Neural cell (in vitro differentiated cells): ENCODE data around the gene CACNA1C. TPM values are rescaled to one million over a fixed set of nuclear protein-coding genes. Genes with fewer than 3 reads are reported as not detected.

Experiments
- H2AFZ ChIP-seq: fragments of 200-600, 300-800 bp; sonication (generic), shearing (Covaris generic); 2 replicates; pipeline ENCODE4 v1.6.0; 2014; ENCODE audit warnings: low read depth, mild to moderate bottlenecking, antibody characterized with exemption, low read length, moderate library complexity
- H3F3A ChIP-seq: fragments of 200-600 bp; shearing (Covaris generic); 2 replicates; pipeline ENCODE4 v1.6.1; 2016; ENCODE audit warnings: mild to moderate bottlenecking, moderate library complexity, mixed read lengths, antibody characterized with exemption, low read length; ENCODE audit not compliant: insufficient read depth, poor library complexity, severe bottlenecking
- H3K27ac ChIP-seq: fragments of 200-600, 300-800 bp; sonication (generic), shearing (Covaris generic); 2 replicates; pipeline ENCODE4 v1.5.1; 2014; ENCODE audit warnings: mild to moderate bottlenecking, low read length, moderate library complexity
- H3K27me3 ChIP-seq: fragments of 300-800, 200-600 bp; sonication (generic), shearing (Covaris generic); 2 replicates; pipeline ENCODE4 v1.6.0; 2014; ENCODE audit warnings: mild to moderate bottlenecking, low read depth, low read length, moderate library complexity; ENCODE audit not compliant: insufficient read depth
- H3K36me3 ChIP-seq: fragments of 300-800, 200-600 bp; sonication (generic), shearing (Covaris generic); 2 replicates; pipeline ENCODE4 v1.5.1; 2014; ENCODE audit warnings: mild to moderate bottlenecking, antibody characterized with exemption, low read length, moderate library complexity; ENCODE audit not compliant: insufficient read depth
- H3K4me2 ChIP-seq: fragments of 300-800, 200-600 bp; sonication (generic), shearing (Covaris generic); 2 replicates; pipeline ENCODE4 v1.6.0; 2014; ENCODE audit warnings: mild to moderate bottlenecking, low read length
- H3K4me3 ChIP-seq: fragments of 300-800, 200-600 bp; sonication (generic), shearing (Covaris generic); 2 replicates; pipeline ENCODE4 v1.5.1; 2014; ENCODE audit warnings: mild to moderate bottlenecking, low read length, moderate library complexity
- H3K79me2 ChIP-seq: fragments of 200-600 bp; shearing (Covaris generic); replicated peaks from 2 replicates; pipeline ENCODE4 v1.6.0; 2014; ENCODE audit warnings: mild to moderate bottlenecking, low read length, moderate library complexity; ENCODE audit not compliant: insufficient read depth
- H3K9ac ChIP-seq: fragments of 300-800, 200-600 bp; sonication (generic), shearing (Covaris generic); 2 replicates; pipeline ENCODE4 v1.6.1; 2016; ENCODE audit warnings: mild to moderate bottlenecking, low read length, mixed read lengths
- H3K9me2 ChIP-seq: fragments of 200-600 bp; shearing (Covaris generic); 2 replicates; pipeline ENCODE4 v1.6.1; 2016; ENCODE audit warnings: mild to moderate bottlenecking, low read length, mixed read lengths; ENCODE audit not compliant: insufficient read depth
- H3K9me3 ChIP-seq: fragments of 200-600, 300-800 bp; sonication (generic), shearing (Covaris generic); 2 replicates; pipeline ENCODE4 v1.6.1; 2016; ENCODE audit warnings: mild to moderate bottlenecking, mixed run types, low read length, moderate library complexity, mixed read lengths
- H4K20me1 ChIP-seq: fragments of 200-600 bp; shearing (Covaris generic); 2 replicates; pipeline ENCODE4 v1.6.1; 2016; ENCODE audit warnings: mild to moderate bottlenecking, mixed run types; ENCODE audit not compliant: insufficient read depth
- CTCF ChIP-seq: fragments of 450-650 bp; IDR thresholded peaks from 2 replicates; pipeline ENCODE4 v1.5.1; 2014; ENCODE audit warnings: antibody characterized with exemption, mild to moderate bottlenecking, moderate library complexity; ENCODE audit not compliant: poor library complexity, severe bottlenecking
- EZH2 ChIP-seq: fragments of 200-600, 300-800 bp; shearing (Covaris generic), sonication (generic); IDR thresholded peaks from 2 replicates; pipeline ENCODE4 v1.6.1; 2014; ENCODE audit warnings: antibody characterized with exemption, low read length, borderline replicate concordance, mild to moderate bottlenecking; ENCODE audit not compliant: insufficient read depth, poor library complexity, severe bottlenecking
- MXI1 ChIP-seq: fragments of 450-650 bp; conservative IDR thresholded peaks from 2 replicates; pipeline ENCODE4 v1.6.1; 2014; ENCODE audit warnings: antibody characterized with exemption, mild to moderate bottlenecking; ENCODE audit not compliant: poor library complexity, severe bottlenecking
- POLR2AphosphoS5 ChIP-seq: IDR thresholded peaks from 2 replicates; pipeline ENCODE4 v1.6.1; 2012
- RAD21 ChIP-seq: fragments of 450-650 bp; conservative IDR thresholded peaks from 2 replicates; pipeline ENCODE4 v1.6.1; 2014; ENCODE audit warnings: antibody characterized with exemption, mild to moderate bottlenecking, moderate library complexity
- SMC3 ChIP-seq: fragments of 450-650 bp; conservative IDR thresholded peaks from 2 replicates; pipeline ENCODE4 v1.6.1; 2014; ENCODE audit warnings: antibody characterized with exemption, mild to moderate bottlenecking, moderate library complexity; ENCODE audit not compliant: poor library complexity
- TAF1 ChIP-seq: IDR thresholded peaks from 2 replicates; pipeline ENCODE4 v1.6.1; 2012; ENCODE audit warnings: low read depth
- polyA plus RNA-seq: library from polyadenylated mRNA; depleted of rRNA; stranded (reverse); fragments of >200 nt; gene quantifications from 2 replicates; pipeline ENCODE4 v1.2.3, GENCODE V29; 2014
- TF ChIP-seq, protein P1 (sequence below): IDR thresholded peaks from 2 replicates; pipeline ENCODE4 v1.6.1; 2012; ENCODE audit warnings: borderline replicate concordance

The CACNA1C gene
- polyA plus RNA-seq, 1 donor from 2014 or later: 9.7 TPM

DNA sequence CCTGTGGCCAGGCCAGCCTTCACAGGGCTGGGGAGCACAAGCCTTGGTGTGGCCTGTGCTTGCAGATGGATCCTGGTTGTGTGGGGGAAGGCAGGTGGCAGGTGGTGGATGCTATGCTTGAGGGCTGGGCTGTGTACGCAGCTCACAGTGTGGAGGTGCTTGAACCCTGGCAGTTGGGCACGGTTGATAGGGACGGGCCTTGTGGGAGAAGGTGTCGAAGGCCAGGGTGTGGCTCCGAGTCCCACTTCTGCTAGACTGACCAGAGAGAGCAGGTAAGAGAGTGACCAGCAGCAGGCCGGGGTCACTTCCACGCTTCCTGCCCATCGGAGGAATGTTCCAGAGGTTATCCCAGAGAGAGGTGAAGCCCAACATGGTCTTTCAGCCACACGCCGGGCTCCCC lies 85.5 kb downstream of the CACNA1C start:
- Histone ChIP-seq H3K9me3 (no peaks in the 10 kb centered on the region), H3K36me3 (no peaks in the 10 kb centered on the region), H3K4me3 (no peak overlapping the region), H3K27ac (no peak overlapping the region), H4K20me1 (no peaks in the 10 kb centered on the region), H3F3A (no peaks in the 10 kb centered on the region), H3K9me2 (no peaks in the 10 kb centered on the region), H3K27me3 (no peaks in the 10 kb centered on the region), H3K79me2 (no peaks in the 10 kb centered on the region), H2AFZ (no peak overlapping the region), H3K4me2 (no peak overlapping the region), H3K9ac (no peak overlapping the region)
- TF ChIP-seq POLR2AphosphoS5: no peak
- TF ChIP-seq EZH2: no peak
- TF ChIP-seq RAD21: no peak
- TF ChIP-seq CTCF: no peak
- TF ChIP-seq TAF1: no peak
- no peak for TF ChIP-seq MXI1
- TF ChIP-seq SMC3: no peak

DNA sequence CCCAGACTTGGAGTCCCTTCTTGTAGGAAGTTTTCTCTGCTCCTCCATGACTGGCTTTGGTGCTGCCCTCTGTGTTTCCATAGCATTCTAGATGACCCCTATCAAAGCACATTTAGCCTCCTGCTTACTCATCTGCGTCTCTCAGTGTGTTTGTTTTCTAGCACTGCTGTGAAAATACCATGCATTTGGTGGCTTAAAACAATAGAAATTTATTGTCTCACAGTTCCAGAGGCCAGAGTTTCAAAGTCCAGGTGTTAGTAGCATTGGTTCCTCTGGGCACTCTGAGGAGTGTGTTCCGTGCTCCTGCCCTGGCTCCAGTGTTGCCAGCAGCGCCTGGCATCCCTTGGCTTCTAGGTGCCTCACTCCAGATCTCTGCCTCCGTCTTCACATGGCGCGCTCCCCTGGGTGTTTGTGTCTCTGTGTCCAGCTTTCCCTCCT lies 86.1 kb downstream of the CACNA1C start:
- Histone ChIP-seq H3K9me2 (no peaks in the 10 kb centered on the region), H3K36me3 (no peaks in the 10 kb centered on the region), H3K4me2 (no peak overlapping the region), H2AFZ (no peak overlapping the region), H3K9ac (no peak overlapping the region), H3K4me3 (no peak overlapping the region), H3F3A (no peaks in the 10 kb centered on the region), H3K9me3 (no peaks in the 10 kb centered on the region), H3K27ac (no peak overlapping the region), H3K79me2 (no peaks in the 10 kb centered on the region), H4K20me1 (no peaks in the 10 kb centered on the region), H3K27me3 (no peaks in the 10 kb centered on the region)
- no peak for TF ChIP-seq MXI1

DNA sequence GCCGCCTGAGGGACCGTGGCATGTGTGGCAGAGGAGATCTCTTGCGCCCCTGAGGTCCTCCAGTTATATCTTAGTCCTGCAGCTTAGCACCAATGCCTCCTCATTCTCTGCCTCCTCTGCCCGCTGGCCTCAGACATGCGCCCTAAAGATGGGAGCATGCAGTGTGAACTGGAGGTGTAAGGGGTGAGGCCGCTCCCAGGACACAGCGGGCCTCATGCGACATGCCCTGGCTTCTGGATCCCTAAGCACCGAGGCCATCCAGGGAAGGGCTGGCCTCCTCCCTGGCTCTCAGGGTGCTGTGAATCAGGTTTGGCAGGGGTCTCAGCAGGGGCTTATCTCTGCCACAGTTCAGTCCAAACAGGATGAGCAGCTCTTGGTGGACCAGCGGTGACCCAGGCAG lies 86.9 kb downstream of the CACNA1C start:
- TF ChIP-seq POLR2AphosphoS5: no peak
- no peak for TF ChIP-seq TAF1
- TF ChIP-seq, protein P1, sequence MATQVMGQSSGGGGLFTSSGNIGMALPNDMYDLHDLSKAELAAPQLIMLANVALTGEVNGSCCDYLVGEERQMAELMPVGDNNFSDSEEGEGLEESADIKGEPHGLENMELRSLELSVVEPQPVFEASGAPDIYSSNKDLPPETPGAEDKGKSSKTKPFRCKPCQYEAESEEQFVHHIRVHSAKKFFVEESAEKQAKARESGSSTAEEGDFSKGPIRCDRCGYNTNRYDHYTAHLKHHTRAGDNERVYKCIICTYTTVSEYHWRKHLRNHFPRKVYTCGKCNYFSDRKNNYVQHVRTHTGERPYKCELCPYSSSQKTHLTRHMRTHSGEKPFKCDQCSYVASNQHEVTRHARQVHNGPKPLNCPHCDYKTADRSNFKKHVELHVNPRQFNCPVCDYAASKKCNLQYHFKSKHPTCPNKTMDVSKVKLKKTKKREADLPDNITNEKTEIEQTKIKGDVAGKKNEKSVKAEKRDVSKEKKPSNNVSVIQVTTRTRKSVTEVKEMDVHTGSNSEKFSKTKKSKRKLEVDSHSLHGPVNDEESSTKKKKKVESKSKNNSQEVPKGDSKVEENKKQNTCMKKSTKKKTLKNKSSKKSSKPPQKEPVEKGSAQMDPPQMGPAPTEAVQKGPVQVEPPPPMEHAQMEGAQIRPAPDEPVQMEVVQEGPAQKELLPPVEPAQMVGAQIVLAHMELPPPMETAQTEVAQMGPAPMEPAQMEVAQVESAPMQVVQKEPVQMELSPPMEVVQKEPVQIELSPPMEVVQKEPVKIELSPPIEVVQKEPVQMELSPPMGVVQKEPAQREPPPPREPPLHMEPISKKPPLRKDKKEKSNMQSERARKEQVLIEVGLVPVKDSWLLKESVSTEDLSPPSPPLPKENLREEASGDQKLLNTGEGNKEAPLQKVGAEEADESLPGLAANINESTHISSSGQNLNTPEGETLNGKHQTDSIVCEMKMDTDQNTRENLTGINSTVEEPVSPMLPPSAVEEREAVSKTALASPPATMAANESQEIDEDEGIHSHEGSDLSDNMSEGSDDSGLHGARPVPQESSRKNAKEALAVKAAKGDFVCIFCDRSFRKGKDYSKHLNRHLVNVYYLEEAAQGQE: no peak
- Histone ChIP-seq H3K4me2 (no peak overlapping the region), H3K27ac (no peak overlapping the region), H3K79me2 (no peaks in the 10 kb centered on the region), H3F3A (no peaks in the 10 kb centered on the region), H2AFZ (no peak overlapping the region), H3K4me3 (no peak overlapping the region), H3K36me3 (no peaks in the 10 kb centered on the region), H3K9me2 (no peaks in the 10 kb centered on the region), H3K27me3 (no peaks in the 10 kb centered on the region), H3K9me3 (no peaks in the 10 kb centered on the region), H4K20me1 (no peaks in the 10 kb centered on the region), H3K9ac (no peak overlapping the region)
